ENCODE measurements around the gene FAR2.
"Not testable (repeated sequence)": the region's sequence is repeated elsewhere in the genome, so short reads cannot be mapped to it uniquely, and the experiment has no call there.

FAR2 gene

GRCh38 chr12:29171421-29172258, 22.6 kb downstream of the FAR2 start:
- in situ Hi-C loops (cut with MboI; ENCODE audit: low sequenced_read_pairs, unreplicated experiment): no loop called here

GRCh38 chr12:29176941-29177340, 27.9 kb downstream of the FAR2 start:
- TF ChIP-seq CTCF (IDR thresholded peaks at IDR 0.05; ENCODE audit: borderline replicate concordance, control extremely low read depth, extremely low read depth, insufficient read depth, missing control alignments): no peak
- no peak for DNase-seq (ENCODE audit: low spot score)
- in situ Hi-C loops (cut with MboI; ENCODE audit: low sequenced_read_pairs, unreplicated experiment): no loop called here

More at GRCh38 chr12:29171421-29172258, 22.6 kb downstream of the FAR2 start:
- DNase-seq (ENCODE audit: low spot score): no peak
- TF ChIP-seq CTCF (IDR thresholded peaks at IDR 0.05; ENCODE audit: borderline replicate concordance, control extremely low read depth, extremely low read depth, insufficient read depth, missing control alignments): no peak

GRCh38 chr12:29182247-29182646, 33.2 kb downstream of the FAR2 start:
- DNase-seq (ENCODE audit: low spot score); in situ Hi-C loops (cut with MboI; ENCODE audit: low sequenced_read_pairs, unreplicated experiment): not testable (repeated sequence)

- in situ Hi-C loops (cut with MboI; ENCODE audit: low sequenced_read_pairs, unreplicated experiment): no loop called here
- no peak for TF ChIP-seq CTCF (IDR thresholded peaks at IDR 0.05; ENCODE audit: borderline replicate concordance, control extremely low read depth, extremely low read depth, insufficient read depth, missing control alignments)
- DNase-seq (ENCODE audit: low spot score): no peak
Measured at GRCh38 chr12:29187756-29188155, 38.7 kb downstream of the FAR2 start.

GRCh38 chr12:29191267-29191850, 42.3 kb downstream of the FAR2 start:
- TF ChIP-seq CTCF (IDR thresholded peaks at IDR 0.05; ENCODE audit: borderline replicate concordance, control extremely low read depth, extremely low read depth, insufficient read depth, missing control alignments): no peak
- in situ Hi-C loops (cut with MboI; ENCODE audit: low sequenced_read_pairs, unreplicated experiment): no loop called here
- DNase-seq (ENCODE audit: low spot score): no peak

- no peak for TF ChIP-seq CTCF (IDR thresholded peaks at IDR 0.05; ENCODE audit: borderline replicate concordance, control extremely low read depth, extremely low read depth, insufficient read depth, missing control alignments)
- no peak for DNase-seq (ENCODE audit: low spot score)
- in situ Hi-C loops (cut with MboI; ENCODE audit: low sequenced_read_pairs, unreplicated experiment): no loop called here
Measured at GRCh38 chr12:29198901-29199300, 49.8 kb downstream of the FAR2 start.

GRCh38 chr12:29200586-29200985, 51.5 kb downstream of the FAR2 start:
- in situ Hi-C loops (cut with MboI; ENCODE audit: low sequenced_read_pairs, unreplicated experiment): no loop called here
- no peak for TF ChIP-seq CTCF (IDR thresholded peaks at IDR 0.05; ENCODE audit: borderline replicate concordance, control extremely low read depth, extremely low read depth, insufficient read depth, missing control alignments)
- no peak for DNase-seq (ENCODE audit: low spot score)

Data from GM13976 (cell line).